H1 (cell line): ENCODE data around the gene COA1. TPM values are rescaled to one million over a fixed set of nuclear protein-coding genes. Genes with fewer than 3 reads are reported as not detected.

Source experiments
- CHD7 ChIP-seq: fragments of 300-600 bp; sonication (generic); IDR thresholded peaks from 2 replicates; pipeline ENCODE4 v1.7.1; 2012; ENCODE audit warnings: low read length, moderate library complexity, mild to moderate bottlenecking, inconsistent platforms; ENCODE audit not compliant: insufficient replicate concordance
- CREB1 ChIP-seq: IDR thresholded peaks from 2 replicates; pipeline ENCODE4 v1.6.1; 2012; ENCODE audit warnings: inconsistent platforms
- EGR1 ChIP-seq: IDR thresholded peaks from 2 replicates; pipeline ENCODE4 v1.6.1; 2011; ENCODE audit warnings: low read depth, low read length, borderline replicate concordance
- EP300 ChIP-seq, 2 experiments: IDR thresholded peaks; 1 replicate in 1 of 2; 2 replicates in 1 of 2; pipeline ENCODE4 v1.6.1; 2011 to 2012; ENCODE audit warnings: low read depth in 2 of 2, low read length in 2 of 2, mild to moderate bottlenecking in 2 of 2, borderline replicate concordance in 1 of 2, inconsistent platforms in 1 of 2, moderate library complexity in 1 of 2
- GTF2F1 ChIP-seq: IDR thresholded peaks from 2 replicates; pipeline ENCODE4 v1.6.1; 2012; ENCODE audit warnings: low read depth, low read length, improper control_type of control experiment, borderline replicate concordance
- HDAC2 ChIP-seq, 2 experiments: fragments of 300-600 bp in 1 of 2; sonication (generic) in 1 of 2; IDR thresholded peaks; 2 replicates each; pipeline ENCODE4 v1.6.1; 2011 to 2012; ENCODE audit warnings: low read depth in 2 of 2, low read length in 2 of 2, mild to moderate bottlenecking in 2 of 2, moderate library complexity in 2 of 2, borderline replicate concordance in 1 of 2, inconsistent platforms in 1 of 2
- JUND ChIP-seq: IDR thresholded peaks from 2 replicates; pipeline ENCODE4 v1.6.1; 2011; ENCODE audit warnings: mild to moderate bottlenecking, improper control_type of control experiment, low read length
- POLR2A ChIP-seq, 2 experiments: IDR thresholded peaks; 1 replicate in 1 of 2; 2 replicates in 1 of 2; pipeline ENCODE4 v1.6.1; 2011; ENCODE audit warnings: low read depth in 2 of 2, low read length in 2 of 2, mild to moderate bottlenecking in 2 of 2; ENCODE audit errors: control extremely low read depth in 1 of 2
- SIRT6 ChIP-seq: IDR thresholded peaks from one replicate; pipeline ENCODE4 v1.7.1; 2012; ENCODE audit warnings: low read length, inconsistent platforms
- SP2 ChIP-seq: IDR thresholded peaks from 2 replicates; pipeline ENCODE4 v1.6.1; 2012; ENCODE audit warnings: mild to moderate bottlenecking, low read length, inconsistent platforms
- SUZ12 ChIP-seq: fragments of 200-600 bp; sonication (generic); IDR thresholded peaks from 2 replicates; pipeline ENCODE4 v1.6.1; 2012; ENCODE audit warnings: mild to moderate bottlenecking, inconsistent platforms, low read length, moderate library complexity, mixed read lengths
- TAF1 ChIP-seq: IDR thresholded peaks from 2 replicates; pipeline ENCODE4 v1.6.1; 2011; ENCODE audit warnings: mild to moderate bottlenecking, low read depth, low read length
- TBP ChIP-seq: IDR thresholded peaks from 2 replicates; pipeline ENCODE4 v1.6.1; 2011; ENCODE audit warnings: low read depth, low read length, improper control_type of control experiment
- polyA plus RNA-seq, 7 experiments: library from polyadenylated mRNA; depleted of rRNA in 3 of 7; stranded (reverse) in 5 of 7; unstranded in 2 of 7; fragments of >200 nt in 5 of 7; fragments of 200-250 nt in 2 of 7; gene quantifications; 1 replicate in 5 of 7; 2 replicates in 1 of 7; 4 replicates in 1 of 7; pipeline versions ENCODE4 v1.2.1 to v1.2.3, GENCODE V29; 2011 to 2013; ENCODE audit warnings: missing spikeins in 2 of 7, mixed read lengths in 2 of 7
- total RNA-seq: library from RNA; stranded (reverse); fragmentation: NEBNext Ultra II Directional; extraction: Animal tissue kit (Norgen Biotek cat#: 25700); gene quantifications from 2 replicates; pipeline ENCODE4 v1.2.1, GENCODE V29; 2021

Gene COA1
- total and polyA plus RNA-seq, 2 of the 8 experiments (the other 6 are each of a cell fraction or from before 2014, with no cell fraction given), result 98.6 to 143 TPM

DNA sequence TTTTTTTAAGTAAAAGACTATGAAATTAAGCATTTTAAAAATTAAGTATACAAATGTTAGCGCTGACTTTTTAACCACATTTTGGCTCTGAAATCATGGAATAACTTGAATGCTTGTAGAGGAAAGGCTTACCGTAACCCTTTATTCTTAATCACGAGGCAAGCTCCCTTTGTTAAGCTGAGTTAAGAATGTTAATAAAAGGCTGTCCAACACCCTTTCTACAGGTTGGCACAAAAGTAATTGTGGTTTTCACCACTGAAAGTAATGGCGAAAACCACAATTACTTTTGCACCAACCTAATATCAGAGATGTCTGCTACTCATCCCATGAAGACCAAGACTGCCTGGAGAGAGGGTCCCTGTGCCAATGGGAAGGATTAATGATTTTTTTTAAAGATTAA is 75.9 kb downstream of the COA1 start (continued):
- TF ChIP-seq CHD7 (no peak), SUZ12 (no peak), TAF1 (no peak), CREB1 (no peak), EP300 (IDR thresholded peaks at IDR 0.05; ENCODE audit: borderline replicate concordance in 1 of 2, low read depth in 2 of 2, low read length in 2 of 2) (no peak), TBP (no peak), GTF2F1 (no peak), EGR1 (no peak), HDAC2 (IDR thresholded peaks at IDR 0.05; ENCODE audit: borderline replicate concordance in 1 of 2, low read depth in 2 of 2, low read length in 2 of 2) (no peak), SIRT6 (no peak), JUND (no peak), SP2 (no peak), POLR2A (IDR thresholded peaks at IDR 0.05; ENCODE audit: control extremely low read depth in 1 of 2, low read depth in 2 of 2, low read length in 2 of 2) (no peak)
